ENCODE data around the gene POLN.

Gene POLN

GRCh38 chr4:2092669-2093053 is 149.3 kb downstream of the POLN start:
- ATAC-seq = no peak
- TF ChIP-seq ZC3H10 (CRISPR knock-in tag; IDR thresholded peaks at IDR 0.05) = no peak
- no peak for TF ChIP-seq TOX (CRISPR knock-in tag; IDR thresholded peaks at IDR 0.05; ENCODE audit: borderline replicate concordance)
- no peak for TF ChIP-seq CSDC2 (CRISPR knock-in tag; IDR thresholded peaks at IDR 0.05)
- no peak for TF ChIP-seq ZNF8 (CRISPR knock-in tag; IDR thresholded peaks at IDR 0.05)
- TF ChIP-seq, protein P1, sequence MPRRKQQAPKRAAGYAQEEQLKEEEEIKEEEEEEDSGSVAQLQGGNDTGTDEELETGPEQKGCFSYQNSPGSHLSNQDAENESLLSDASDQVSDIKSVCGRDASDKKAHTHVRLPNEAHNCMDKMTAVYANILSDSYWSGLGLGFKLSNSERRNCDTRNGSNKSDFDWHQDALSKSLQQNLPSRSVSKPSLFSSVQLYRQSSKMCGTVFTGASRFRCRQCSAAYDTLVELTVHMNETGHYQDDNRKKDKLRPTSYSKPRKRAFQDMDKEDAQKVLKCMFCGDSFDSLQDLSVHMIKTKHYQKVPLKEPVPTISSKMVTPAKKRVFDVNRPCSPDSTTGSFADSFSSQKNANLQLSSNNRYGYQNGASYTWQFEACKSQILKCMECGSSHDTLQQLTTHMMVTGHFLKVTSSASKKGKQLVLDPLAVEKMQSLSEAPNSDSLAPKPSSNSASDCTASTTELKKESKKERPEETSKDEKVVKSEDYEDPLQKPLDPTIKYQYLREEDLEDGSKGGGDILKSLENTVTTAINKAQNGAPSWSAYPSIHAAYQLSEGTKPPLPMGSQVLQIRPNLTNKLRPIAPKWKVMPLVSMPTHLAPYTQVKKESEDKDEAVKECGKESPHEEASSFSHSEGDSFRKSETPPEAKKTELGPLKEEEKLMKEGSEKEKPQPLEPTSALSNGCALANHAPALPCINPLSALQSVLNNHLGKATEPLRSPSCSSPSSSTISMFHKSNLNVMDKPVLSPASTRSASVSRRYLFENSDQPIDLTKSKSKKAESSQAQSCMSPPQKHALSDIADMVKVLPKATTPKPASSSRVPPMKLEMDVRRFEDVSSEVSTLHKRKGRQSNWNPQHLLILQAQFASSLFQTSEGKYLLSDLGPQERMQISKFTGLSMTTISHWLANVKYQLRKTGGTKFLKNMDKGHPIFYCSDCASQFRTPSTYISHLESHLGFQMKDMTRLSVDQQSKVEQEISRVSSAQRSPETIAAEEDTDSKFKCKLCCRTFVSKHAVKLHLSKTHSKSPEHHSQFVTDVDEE (CRISPR knock-in tag; IDR thresholded peaks at IDR 0.05) = no peak
- no peak for TF ChIP-seq TCF4 (CRISPR knock-in tag; IDR thresholded peaks at IDR 0.05; ENCODE audit: borderline replicate concordance)

GRCh38 chr4:2091990-2092668 is 149.8 kb downstream of the POLN start:
- no peak for ATAC-seq
- TF ChIP-seq ISL1 (CRISPR knock-in tag; IDR thresholded peaks at IDR 0.05) = no peak
- TF ChIP-seq, protein P1 (CRISPR knock-in tag; IDR thresholded peaks at IDR 0.05) = no peak
- TF ChIP-seq ZNF8 (CRISPR knock-in tag; IDR thresholded peaks at IDR 0.05) = no peak
- TF ChIP-seq OSR1 (CRISPR knock-in tag; IDR thresholded peaks at IDR 0.05) = no peak
- no peak for TF ChIP-seq TCF4 (CRISPR knock-in tag; IDR thresholded peaks at IDR 0.05; ENCODE audit: borderline replicate concordance)
- no peak for TF ChIP-seq ZFP3 (CRISPR knock-in tag; IDR thresholded peaks at IDR 0.05)
- TF ChIP-seq TOX (CRISPR knock-in tag; IDR thresholded peaks at IDR 0.05; ENCODE audit: borderline replicate concordance) = no peak
- no peak for TF ChIP-seq ARNTL (CRISPR knock-in tag; IDR thresholded peaks at IDR 0.05; ENCODE audit: borderline replicate concordance, low read depth)

DNA sequence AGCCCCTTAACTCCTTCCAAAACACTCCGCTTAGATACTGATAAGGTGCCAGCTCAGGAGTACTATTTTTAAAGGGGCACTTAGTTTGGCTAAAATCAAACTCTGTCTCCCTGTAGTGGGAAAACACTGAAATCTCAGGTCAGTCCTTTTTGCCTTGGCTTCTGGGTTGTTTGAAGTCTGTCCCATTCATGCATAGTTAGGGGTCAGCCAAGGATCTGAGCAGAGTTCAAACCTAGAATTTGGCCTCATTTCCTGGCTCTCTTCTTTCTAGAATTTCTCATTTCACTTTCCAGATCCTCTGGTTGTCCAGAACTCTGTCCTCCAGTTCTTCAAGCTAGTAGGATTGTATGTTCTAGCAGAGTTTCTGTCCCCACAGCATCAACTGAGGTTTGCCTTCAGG is 151.3 kb downstream of the POLN start:
- ATAC-seq = no peak
- TF ChIP-seq, protein P2, sequence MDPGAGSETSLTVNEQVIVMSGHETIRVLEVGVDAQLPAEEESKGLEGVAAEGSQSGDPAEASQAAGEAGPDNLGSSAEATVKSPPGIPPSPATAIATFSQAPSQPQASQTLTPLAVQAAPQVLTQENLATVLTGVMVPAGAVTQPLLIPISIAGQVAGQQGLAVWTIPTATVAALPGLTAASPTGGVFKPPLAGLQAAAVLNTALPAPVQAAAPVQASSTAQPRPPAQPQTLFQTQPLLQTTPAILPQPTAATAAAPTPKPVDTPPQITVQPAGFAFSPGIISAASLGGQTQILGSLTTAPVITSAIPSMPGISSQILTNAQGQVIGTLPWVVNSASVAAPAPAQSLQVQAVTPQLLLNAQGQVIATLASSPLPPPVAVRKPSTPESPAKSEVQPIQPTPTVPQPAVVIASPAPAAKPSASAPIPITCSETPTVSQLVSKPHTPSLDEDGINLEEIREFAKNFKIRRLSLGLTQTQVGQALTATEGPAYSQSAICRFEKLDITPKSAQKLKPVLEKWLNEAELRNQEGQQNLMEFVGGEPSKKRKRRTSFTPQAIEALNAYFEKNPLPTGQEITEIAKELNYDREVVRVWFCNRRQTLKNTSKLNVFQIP (CRISPR knock-in tag; IDR thresholded peaks at IDR 0.05; ENCODE audit: borderline replicate concordance, low read depth) = no peak
- TF ChIP-seq OSR1 (CRISPR knock-in tag; IDR thresholded peaks at IDR 0.05) = no peak

DNA sequence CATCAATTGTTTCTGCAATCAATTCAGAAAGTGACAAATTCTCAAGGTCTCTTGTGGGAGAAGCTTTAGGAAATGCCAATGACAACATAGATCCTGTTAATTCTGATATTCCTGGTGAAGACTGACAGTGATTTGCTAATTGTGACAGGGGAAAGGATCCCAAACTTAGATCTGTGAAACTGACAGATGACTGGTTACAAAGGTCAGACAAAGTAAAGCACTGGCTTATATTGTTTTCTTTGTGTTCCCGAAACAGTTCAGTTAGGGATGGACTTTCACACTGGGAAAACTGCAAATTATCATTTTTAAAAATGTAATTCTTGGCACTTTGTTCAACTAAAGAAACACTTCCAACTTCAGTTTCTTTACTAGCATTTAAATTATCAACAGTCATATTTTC is 152.7 kb downstream of the POLN start:
- no peak for ATAC-seq
- no peak for TF ChIP-seq GLIS3 (CRISPR knock-in tag; IDR thresholded peaks at IDR 0.05)
- no peak for TF ChIP-seq ZNF70 (CRISPR knock-in tag; IDR thresholded peaks at IDR 0.05)

- ATAC-seq = no peak
- no peak for TF ChIP-seq CSDC2 (CRISPR knock-in tag; IDR thresholded peaks at IDR 0.05)
- TF ChIP-seq, protein P2 (CRISPR knock-in tag; IDR thresholded peaks at IDR 0.05; ENCODE audit: borderline replicate concordance, low read depth) = no peak
- no peak for TF ChIP-seq OSR1 (CRISPR knock-in tag; IDR thresholded peaks at IDR 0.05)
- no peak for TF ChIP-seq ARNTL (CRISPR knock-in tag; IDR thresholded peaks at IDR 0.05; ENCODE audit: borderline replicate concordance, low read depth)
- TF ChIP-seq, protein P1 (CRISPR knock-in tag; IDR thresholded peaks at IDR 0.05) = no peak
- TF ChIP-seq SNAI2 (CRISPR knock-in tag; IDR thresholded peaks at IDR 0.05) = no peak
- TF ChIP-seq, protein P3, sequence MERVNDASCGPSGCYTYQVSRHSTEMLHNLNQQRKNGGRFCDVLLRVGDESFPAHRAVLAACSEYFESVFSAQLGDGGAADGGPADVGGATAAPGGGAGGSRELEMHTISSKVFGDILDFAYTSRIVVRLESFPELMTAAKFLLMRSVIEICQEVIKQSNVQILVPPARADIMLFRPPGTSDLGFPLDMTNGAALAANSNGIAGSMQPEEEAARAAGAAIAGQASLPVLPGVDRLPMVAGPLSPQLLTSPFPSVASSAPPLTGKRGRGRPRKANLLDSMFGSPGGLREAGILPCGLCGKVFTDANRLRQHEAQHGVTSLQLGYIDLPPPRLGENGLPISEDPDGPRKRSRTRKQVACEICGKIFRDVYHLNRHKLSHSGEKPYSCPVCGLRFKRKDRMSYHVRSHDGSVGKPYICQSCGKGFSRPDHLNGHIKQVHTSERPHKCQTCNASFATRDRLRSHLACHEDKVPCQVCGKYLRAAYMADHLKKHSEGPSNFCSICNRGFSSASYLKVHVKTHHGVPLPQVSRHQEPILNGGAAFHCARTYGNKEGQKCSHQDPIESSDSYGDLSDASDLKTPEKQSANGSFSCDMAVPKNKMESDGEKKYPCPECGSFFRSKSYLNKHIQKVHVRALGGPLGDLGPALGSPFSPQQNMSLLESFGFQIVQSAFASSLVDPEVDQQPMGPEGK (CRISPR knock-in tag; IDR thresholded peaks at IDR 0.05; ENCODE audit: borderline replicate concordance) = no peak
- no peak for TF ChIP-seq ZNF70 (CRISPR knock-in tag; IDR thresholded peaks at IDR 0.05)
- TF ChIP-seq ZFP30 (CRISPR knock-in tag; IDR thresholded peaks at IDR 0.05) = no peak
- TF ChIP-seq TOX (CRISPR knock-in tag; IDR thresholded peaks at IDR 0.05; ENCODE audit: borderline replicate concordance) = no peak
- TF ChIP-seq ISL1 (CRISPR knock-in tag; IDR thresholded peaks at IDR 0.05) = no peak
- TF ChIP-seq GLIS3 (CRISPR knock-in tag; IDR thresholded peaks at IDR 0.05) = no peak
- no peak for TF ChIP-seq PPARA (CRISPR knock-in tag; IDR thresholded peaks at IDR 0.05; ENCODE audit: borderline replicate concordance)
Measured at GRCh38 chr4:2087170-2087569, 154.8 kb downstream of the POLN start.

All from SK-N-SH treated with all-trans-retinoic acid at 6 μM for 48 hours (cell line).